Ishikawa (cell line): ENCODE data around the gene THADA.

ENCODE experiments used
- CEBPB ChIP-seq: IDR thresholded peaks from 2 replicates; pipeline ENCODE4 v1.6.1; 2012
- EGR1 ChIP-seq: IDR thresholded peaks from 2 replicates; pipeline ENCODE4 v1.6.1; 2012
- EP300 ChIP-seq: IDR thresholded peaks from 2 replicates; pipeline ENCODE4 v1.6.1; 2012; ENCODE audit warnings: borderline replicate concordance
- FOXM1 ChIP-seq: IDR thresholded peaks from 2 replicates; pipeline ENCODE4 v1.6.1; 2012; ENCODE audit warnings: low read depth, borderline replicate concordance
- NFIC ChIP-seq: IDR thresholded peaks from 2 replicates; pipeline ENCODE4 v1.6.1; 2012
- TAF1 ChIP-seq: IDR thresholded peaks from 2 replicates; pipeline ENCODE4 v1.6.1; 2012; ENCODE audit warnings: low read depth, mild to moderate bottlenecking
- TEAD4 ChIP-seq: IDR thresholded peaks from 2 replicates; pipeline ENCODE4 v1.6.1; 2012
- YY1 ChIP-seq: IDR thresholded peaks from 2 replicates; pipeline ENCODE4 v1.6.1; 2012; ENCODE audit warnings: low read depth
- TF ChIP-seq, protein P1 (sequence below): IDR thresholded peaks from 2 replicates; pipeline ENCODE4 v1.6.1; 2012
- TF ChIP-seq, protein P2 (sequence below): IDR thresholded peaks from 2 replicates; pipeline ENCODE4 v1.6.1; 2012; ENCODE audit warnings: low read depth, mild to moderate bottlenecking

DNA sequence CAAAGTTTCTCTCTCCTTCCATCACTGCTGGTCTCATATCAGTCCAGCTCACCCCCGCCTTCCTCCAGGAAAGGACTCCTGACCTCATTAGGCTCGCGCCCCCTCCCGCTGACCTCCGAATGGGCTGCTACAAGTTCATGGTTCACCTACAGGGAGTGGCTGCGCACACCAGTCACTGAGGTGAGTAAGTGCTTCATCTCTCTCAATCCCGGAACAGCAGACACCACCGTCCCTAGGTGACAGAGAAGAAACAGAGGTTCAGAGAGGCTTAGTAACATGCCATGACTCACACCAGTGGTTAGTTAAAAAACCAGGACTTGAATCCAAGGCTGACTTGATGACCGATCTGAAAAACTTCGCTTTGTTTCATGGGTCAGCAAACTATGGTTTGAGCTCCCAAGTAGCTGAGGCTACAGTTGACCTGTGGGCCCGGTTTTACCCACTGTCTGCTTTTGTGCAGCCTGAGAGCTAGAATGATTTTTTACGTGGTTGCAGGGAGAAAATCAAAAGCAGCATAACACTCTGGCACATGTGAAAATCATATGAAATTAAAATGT is 411.4 kb downstream of the THADA start:
- TF ChIP-seq YY1, result no peak
- no peak for TF ChIP-seq TAF1
- TF ChIP-seq, protein P1, sequence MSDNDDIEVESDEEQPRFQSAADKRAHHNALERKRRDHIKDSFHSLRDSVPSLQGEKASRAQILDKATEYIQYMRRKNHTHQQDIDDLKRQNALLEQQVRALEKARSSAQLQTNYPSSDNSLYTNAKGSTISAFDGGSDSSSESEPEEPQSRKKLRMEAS, result no peak
- no peak for TF ChIP-seq CEBPB
- TF ChIP-seq TEAD4, result no peak
- TF ChIP-seq, protein P2, sequence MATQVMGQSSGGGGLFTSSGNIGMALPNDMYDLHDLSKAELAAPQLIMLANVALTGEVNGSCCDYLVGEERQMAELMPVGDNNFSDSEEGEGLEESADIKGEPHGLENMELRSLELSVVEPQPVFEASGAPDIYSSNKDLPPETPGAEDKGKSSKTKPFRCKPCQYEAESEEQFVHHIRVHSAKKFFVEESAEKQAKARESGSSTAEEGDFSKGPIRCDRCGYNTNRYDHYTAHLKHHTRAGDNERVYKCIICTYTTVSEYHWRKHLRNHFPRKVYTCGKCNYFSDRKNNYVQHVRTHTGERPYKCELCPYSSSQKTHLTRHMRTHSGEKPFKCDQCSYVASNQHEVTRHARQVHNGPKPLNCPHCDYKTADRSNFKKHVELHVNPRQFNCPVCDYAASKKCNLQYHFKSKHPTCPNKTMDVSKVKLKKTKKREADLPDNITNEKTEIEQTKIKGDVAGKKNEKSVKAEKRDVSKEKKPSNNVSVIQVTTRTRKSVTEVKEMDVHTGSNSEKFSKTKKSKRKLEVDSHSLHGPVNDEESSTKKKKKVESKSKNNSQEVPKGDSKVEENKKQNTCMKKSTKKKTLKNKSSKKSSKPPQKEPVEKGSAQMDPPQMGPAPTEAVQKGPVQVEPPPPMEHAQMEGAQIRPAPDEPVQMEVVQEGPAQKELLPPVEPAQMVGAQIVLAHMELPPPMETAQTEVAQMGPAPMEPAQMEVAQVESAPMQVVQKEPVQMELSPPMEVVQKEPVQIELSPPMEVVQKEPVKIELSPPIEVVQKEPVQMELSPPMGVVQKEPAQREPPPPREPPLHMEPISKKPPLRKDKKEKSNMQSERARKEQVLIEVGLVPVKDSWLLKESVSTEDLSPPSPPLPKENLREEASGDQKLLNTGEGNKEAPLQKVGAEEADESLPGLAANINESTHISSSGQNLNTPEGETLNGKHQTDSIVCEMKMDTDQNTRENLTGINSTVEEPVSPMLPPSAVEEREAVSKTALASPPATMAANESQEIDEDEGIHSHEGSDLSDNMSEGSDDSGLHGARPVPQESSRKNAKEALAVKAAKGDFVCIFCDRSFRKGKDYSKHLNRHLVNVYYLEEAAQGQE, result no peak
- no peak for TF ChIP-seq EP300
- no peak for TF ChIP-seq FOXM1
- no peak for TF ChIP-seq EGR1
- TF ChIP-seq NFIC, result no peak
